Spleen (tissue), 7 donors: ENCODE measurements around the gene TMEM135.

Experiments used
- CTCF ChIP-seq, 11 experiments: fragments of 200-600 bp in 7 of 11; fragments of 450-650 bp in 4 of 11; sonication (generic) in 4 of 11; IDR thresholded peaks in 8 of 11; conservative IDR thresholded peaks in 3 of 11; 1 replicate in 7 of 11; 2 replicates in 4 of 11; pipeline versions ENCODE4 v1.4.0 to v1.8.0; 2016 to 2021; ENCODE audit warnings: antibody characterized with exemption in 11 of 11, inconsistent platforms in 4 of 11, mild to moderate bottlenecking in 1 of 11
- POLR2A ChIP-seq, 3 donors: fragments of 450-650 bp; IDR thresholded peaks; one replicate each; pipeline ENCODE4 v1.5.1; 2017; ENCODE audit warnings: antibody characterized with exemption in 3 of 3, mild to moderate bottlenecking in 1 of 3
- POLR2AphosphoS5 ChIP-seq, 3 donors: sonication (generic); formaldehyde crosslinking; IDR thresholded peaks; one replicate each; pipeline ENCODE4 v1.5.1; 2017; ENCODE audit warnings: antibody characterized with exemption in 3 of 3
- donor health status: DM: no; HTN: no; CAD: no; lungs with moderate emphysema.
- donor health status: DM: no; HTN: no; CAD: no.
- donor health status: DM: no; HTN: no; CAD: no.

- TF ChIP-seq CTCF (IDR thresholded peaks at IDR 0.05 in 8 of 11, conservative IDR thresholded peaks at IDR 0.05 in 3 of 11), result no peak
- no peak for TF ChIP-seq POLR2A (IDR thresholded peaks at IDR 0.05)
- no peak for TF ChIP-seq POLR2AphosphoS5 (IDR thresholded peaks at IDR 0.05)
Observed at GRCh38 chr11:87128372-87128771, 90.6 kb downstream of the TMEM135 start.
